H4 (cell line): ENCODE results near the gene ERBB3. TPM values are rescaled to one million over a fixed set of nuclear protein-coding genes. Genes with fewer than 3 reads are reported as not detected.
"Not testable (repeated sequence)": the region's sequence is repeated elsewhere in the genome, so short reads cannot be mapped to it uniquely, and the experiment has no call there.

Experiments
- DNase-seq: peaks from one replicate; pipeline ENCODE4 v3.0.0-alpha.2; 2015; ENCODE audit warnings: low spot score
- total RNA-seq: library from RNA; depleted of rRNA; stranded (reverse); fragments of >200 nt; shearing (Covaris generic); gene quantifications from 2 replicates; pipeline ENCODE4 v1.2.3, GENCODE V29; 2014

Gene ERBB3
- total RNA-seq, 1 experiment from 2014 or later = 0.31 TPM

DNA sequence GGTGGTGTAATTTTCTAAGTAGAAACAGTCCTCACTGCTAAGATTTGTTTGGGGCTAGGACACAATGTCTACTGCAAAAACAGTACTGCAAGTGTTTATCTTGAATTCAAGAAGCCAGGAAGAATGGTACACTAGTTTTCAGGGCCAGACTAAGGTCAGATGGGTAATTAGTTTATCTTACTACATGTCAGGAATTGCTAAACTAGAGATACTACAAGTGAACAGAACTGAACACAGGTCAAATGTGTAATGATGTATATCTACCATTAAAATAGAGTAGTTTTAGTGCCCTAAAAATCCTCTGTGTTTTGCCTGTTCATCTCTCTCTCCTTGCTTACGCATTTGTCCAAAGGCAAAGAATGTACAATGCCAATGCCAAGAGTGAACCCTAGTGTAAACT lies 34.1 kb downstream of the ERBB3 start:
- no peak for DNase-seq

DNA sequence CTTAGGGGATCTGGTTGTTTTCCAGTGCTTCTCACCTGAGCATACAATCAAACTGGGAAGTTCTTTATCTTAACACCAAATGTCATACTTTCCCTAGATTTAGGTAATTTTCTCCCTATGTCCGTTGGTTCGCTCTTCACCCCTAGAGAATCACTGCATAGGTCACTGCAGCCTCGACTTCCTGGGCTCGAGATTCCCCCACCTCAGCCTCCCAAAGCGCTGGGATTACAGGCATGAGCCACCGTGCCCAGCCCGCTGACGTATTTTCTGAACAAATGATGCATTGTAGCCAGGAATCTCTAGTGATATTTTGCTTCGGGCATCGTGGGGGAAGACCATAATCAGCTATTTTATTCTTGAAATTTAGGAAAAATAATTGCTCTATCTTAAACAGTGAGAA lies 35.4 kb downstream of the ERBB3 start:
- DNase-seq = no peak

DNA sequence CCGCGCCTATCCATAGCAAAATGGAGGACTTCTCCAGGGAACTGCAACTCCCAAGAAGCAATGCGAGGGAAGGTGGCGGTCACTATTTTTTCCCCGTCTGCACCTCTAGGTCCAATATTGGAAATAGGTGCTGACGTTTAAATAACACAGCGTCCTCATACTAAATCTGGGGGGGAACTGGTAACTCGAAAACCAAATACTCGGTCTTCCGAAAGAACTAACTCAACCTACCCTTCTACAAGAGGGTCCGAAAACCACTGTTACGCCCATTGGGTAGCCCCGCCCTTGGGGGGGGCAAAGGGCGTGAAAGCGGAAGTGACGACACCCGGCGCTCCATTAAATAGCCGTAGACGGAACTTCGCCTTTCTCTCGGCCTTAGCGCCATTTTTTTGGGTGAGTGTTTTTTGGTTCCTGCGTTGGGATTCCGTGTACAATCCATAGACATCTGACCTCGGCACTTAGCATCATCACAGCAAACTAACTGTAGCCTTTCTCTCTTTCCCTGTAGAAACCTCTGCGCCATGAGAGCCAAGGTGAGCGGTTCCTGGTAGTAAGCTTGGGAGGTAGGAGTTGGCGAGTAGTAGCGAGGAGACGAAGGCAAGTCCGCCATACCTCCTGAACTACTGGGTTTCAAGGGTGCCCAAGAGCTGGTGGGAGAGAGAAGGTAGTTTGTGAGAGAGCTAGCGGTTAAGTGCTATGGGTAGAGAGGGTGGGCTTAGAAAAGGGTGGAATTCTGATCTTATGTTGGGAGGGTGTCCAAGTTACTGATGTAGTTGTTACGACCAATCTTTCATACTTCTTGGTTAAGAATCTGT lies 36.5 kb downstream of the ERBB3 start, which contains the start of gene RPL41:
TSS of gene RPL41 (plus strand) at position 367 of the 815 bp plus-strand sequence.
- peak; percentile 86 for DNase-seq

DNA sequence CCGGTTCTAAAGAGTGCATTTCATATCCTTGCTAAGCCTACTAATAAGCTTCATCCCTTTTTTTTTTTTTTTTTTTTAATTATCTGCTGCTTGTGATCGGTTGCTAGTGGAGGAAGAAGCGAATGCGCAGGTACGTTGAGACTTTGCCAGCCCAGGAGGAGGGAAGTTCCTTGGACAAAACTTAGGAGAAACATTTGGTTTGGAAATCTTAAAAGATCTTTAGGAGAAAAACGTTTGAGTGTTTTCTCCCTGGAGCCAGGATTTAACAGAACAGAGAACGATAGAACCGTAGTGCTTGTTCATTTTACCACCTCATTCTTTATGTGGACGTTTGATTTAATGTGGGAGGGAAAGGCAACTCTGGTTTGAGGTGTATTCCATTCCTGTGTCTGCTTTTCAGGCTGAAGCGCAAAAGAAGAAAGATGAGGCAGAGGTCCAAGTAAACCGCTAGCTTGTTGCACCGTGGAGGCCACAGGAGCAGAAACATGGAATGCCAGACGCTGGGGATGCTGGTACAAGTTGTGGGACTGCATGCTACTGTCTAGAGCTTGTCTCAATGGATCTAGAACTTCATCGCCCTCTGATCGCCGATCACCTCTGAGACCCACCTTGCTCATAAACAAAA lies 37.2 kb downstream of the ERBB3 start:
- DNase-seq = not testable (repeated sequence)

DNA sequence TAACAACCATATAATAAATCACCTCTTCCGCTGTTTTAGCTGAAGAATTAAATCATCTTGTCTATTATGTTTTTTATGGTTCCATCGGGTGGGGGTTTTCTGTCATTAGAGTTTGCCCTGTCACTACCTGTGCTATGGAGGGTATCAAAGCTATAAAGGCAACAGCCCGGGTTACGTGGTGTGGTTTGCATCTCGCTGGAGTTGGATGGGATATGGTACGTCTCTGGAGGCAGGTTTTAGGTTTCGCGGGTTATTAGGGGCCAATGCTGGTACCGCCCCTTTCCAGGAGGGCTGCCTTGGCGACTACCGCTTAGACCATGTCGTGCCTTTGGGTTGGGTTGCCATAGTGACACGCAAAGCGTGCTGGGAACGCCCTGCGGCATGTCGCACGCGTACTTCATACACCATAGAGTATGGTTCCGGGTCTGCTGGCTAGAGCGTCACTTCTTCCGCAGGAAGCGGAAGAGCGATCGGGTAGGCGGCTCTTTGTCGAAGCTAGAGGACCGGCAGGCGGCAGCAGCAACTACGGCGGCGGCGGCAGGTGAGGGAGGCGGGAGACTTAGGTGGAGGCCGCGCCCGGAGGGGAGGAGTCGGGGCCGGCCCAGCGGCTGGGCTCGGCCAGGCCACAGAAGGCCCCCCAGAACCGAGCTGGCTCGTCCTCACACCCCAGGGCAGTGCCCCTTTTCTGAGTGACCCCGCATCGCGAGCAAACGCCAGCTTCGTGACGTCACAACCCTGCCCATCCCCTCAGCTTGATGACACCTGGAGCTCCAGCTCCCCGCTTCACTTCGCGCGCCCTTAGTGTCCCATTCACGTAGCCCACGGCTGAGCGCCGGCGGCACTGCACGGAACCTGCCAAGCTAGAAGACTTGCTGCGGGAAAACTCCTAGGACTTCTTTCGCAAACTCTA lies 38.1 kb downstream of the ERBB3 start, which contains the start of gene ZC3H10:
TSS of gene ZC3H10 (plus strand) at position 489 of the 910 bp plus-strand sequence. CDS start 2,297 bp downstream, outside the sequence.
- peak; percentile 100 for DNase-seq

DNA sequence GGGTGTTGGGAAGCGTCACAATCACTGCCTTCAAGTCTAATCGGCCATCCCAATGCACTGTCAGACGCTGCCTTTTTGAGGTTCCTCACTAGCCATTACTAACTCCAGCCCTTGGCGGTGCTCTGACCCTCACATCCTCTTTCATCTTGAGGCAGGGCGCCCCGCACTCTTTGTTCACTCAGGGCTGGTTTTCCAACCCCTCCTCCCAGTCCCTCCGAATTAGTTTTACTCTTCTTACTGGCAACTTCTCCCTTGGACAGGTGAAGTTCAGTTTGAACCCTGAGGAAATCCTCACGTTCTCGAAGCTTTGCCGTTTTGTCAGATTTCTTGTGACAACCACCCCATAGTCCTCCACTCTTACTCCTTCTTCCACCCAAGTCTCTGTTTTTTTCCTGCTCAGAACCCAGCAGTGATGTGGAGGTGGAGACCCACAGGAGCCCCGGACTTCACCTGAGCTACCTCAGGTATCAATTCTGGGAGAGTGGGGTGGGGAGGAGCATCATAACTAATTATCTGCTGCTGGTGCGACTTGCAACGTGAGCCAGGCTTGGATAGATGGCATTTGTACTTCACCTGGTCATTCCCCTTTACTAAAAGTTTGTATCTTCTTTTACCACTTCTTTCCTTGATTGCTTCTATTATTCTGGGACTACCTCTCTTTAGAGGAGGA lies 38.9 kb downstream of the ERBB3 start:
- no peak for DNase-seq

DNA sequence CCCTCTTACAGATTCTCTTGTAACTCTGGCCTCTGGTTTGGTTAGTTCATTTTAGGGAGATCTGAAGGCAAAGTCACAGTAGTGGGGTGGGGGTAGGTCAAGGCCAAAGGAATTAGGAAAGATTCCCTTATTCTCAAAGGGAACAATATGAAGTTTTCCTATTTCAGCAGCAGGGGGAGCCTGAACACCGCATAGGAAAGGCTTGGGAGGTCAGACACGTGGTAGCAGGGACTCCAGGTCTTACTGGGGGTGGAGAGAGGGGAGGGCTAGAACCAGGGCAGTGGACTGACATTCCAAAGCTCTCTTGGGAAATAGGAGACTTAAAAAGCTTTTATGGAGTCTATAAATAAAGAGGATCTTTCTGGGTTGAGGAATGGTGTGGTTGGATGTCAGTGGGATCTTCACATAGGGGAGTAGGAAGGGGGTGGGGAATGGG lies 39.4 kb downstream of the ERBB3 start:
- DNase-seq = peak; percentile 91

DNA sequence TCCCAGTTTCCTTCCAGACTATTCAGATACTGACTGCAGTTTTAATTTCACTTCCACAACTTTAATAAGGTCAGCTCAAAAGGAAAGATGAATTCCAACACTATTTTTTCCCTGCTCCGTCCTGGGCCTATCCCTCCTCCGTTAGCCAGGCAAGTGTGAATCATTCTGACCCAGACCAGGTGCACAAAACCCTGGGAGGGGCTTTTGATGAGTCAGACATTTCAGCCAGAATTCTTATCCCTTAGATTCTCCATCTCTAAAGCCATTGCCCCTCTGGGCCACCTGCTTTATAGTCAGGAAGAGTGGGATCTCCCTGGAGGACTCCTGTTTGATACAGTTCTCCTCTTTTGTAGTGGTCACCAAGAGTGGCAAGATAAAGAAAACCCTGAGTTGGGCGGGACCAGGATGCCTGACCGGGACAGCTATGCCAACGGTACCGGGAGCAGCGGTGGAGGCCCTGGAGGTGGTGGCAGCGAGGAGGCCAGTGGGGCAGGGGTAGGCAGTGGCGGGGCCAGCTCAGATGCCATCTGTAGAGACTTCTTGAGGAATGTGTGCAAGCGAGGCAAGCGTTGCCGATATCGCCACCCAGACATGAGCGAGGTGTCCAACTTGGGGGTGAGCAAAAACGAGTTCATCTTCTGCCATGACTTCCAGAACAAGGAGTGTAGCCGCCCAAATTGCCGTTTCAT lies 40.3 kb downstream of the ERBB3 start:
- no peak for DNase-seq

DNA sequence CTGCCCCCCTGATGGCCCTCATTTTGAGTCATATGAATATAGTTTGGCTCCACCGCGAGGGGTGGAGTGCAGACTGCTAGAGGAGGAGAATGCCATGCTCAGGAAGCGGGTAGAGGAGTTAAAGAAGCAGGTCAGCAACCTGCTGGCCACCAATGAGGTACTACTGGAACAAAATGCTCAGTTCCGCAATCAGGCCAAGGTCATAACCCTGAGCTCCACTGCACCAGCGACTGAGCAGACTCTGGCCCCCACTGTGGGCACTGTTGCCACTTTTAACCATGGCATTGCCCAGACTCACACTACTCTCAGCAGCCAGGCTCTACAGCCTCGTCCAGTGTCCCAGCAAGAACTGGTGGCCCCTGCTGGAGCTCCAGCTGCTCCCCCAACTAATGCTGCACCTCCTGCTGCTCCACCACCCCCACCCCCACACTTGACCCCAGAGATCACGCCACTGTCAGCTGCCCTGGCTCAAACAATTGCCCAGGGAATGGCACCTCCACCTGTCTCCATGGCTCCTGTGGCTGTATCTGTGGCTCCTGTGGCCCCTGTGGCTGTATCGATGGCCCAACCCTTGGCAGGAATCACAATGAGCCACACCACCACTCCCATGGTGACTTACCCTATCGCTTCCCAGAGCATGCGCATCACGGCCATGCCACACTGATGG lies 41.4 kb downstream of the ERBB3 start:
- no peak for DNase-seq

DNA sequence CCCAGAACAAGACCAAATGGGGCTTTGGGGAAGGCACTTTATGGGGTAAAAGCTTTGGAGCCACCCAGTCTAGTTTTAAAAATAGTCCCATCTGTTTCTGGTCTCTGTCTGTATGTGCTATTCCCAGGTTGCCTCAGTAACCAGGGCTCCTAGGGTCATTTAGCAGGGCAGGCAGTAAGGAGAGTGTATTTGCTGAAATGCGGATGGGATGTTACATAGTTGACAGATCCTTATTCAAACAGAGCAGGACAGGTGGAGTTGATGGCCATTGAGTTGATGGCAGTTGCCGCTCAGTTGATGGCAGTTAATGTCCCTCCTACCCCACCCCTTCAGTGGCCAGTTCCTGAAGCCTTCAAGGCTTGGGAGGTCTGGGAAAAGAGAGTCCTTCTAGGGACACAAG lies 42.7 kb downstream of the ERBB3 start:
- DNase-seq = no peak

DNA sequence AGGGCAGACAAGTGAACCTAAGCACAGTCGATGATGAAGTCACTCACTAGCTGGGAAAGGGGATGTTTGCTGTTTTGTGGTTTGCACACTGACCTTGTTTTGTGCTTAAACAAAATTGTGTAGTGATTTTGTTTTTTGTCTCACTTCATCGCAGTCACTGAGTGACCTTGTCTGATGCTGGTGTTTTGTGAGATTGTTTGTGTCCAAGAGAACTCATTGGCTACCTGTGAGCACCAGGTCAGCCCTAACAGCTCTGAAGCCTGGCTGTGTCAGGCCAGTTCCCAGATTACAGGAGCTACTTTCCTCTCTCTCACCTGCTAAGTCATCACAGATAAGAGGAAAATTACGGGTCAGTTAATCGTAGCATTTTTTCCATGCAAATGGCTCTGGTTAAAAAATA lies 44.2 kb downstream of the ERBB3 start:
- no peak for DNase-seq

DNA sequence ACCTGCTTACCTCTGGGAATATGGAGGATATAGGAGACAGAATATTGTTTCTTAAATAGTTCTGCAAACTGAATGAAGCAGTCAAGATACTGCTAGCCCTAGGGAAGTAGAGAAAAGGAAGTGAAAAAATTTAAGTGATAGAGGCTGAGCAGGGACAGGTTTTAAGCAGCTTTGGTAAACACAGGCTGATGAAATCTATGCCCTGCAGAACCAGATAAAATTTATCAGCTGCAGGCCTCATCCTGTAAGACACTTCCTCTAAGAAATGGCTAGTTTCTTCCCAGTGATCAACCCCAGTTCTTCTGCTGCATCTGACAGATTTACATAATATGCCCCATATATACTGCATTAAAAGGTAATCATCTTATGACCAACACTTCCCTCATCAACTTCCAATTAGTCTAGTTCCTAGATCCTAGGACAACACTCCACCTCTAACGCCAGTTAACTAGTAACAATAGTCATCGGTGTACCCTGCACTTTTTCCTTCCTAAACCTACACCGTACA lies 46.8 kb downstream of the ERBB3 start:
- DNase-seq = no peak

DNA sequence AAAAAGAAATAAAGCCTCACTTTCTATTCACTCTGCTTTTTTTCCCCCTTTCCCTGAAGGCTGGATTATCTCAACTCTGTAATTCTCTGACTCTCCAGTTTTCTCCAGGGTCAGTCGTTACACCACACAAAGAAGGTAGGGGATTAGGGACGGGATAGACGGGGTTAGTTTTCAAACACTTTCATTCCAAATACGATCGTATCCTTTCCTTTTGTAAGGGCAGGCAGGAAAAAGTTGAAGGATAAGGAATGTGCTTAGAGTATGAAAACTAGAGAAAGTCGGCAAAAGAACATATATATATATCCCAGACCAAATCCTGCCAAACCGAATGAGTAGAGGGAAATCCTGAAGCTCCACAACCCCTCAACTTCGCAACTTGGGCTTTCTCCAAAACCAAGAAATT lies 47.5 kb downstream of the ERBB3 start:
- no peak for DNase-seq

DNA sequence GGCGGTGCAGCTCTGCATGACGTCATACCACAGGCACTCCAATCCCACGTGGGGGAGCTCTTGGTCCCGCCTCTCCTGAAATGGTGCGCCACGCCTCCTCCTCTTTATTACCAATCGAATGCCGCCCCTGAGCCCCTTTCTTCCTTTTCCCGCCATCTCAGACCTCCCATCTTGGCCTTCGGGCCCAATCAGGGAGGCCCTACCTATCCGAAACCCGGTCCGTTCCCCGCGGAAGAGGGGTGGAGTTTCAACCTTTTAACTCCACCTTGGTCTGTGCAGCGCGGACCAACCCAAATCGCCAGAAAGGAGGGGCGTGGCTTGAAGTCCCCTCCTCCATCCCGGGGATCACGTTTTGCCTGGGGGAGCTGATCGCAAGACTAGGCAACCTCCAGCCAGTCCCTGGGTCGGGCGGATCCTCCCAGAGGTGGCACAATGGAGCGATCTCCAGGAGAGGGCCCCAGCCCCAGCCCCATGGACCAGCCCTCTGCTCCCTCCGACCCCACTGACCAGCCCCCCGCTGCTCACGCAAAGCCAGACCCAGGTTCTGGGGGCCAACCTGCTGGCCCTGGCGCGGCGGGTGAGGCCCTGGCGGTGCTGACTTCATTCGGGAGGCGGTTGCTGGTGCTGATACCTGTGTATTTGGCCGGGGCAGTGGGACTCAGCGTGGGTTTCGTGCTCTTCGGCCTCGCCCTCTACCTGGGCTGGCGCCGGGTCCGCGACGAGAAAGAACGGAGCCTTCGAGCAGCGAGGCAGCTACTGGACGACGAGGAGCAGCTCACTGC lies 48.1 kb downstream of the ERBB3 start, which contains the start of gene ESYT1:
TSS of gene ESYT1 (plus strand) at position 380 of the 782 bp plus-strand sequence. CDS start at position 433, 53 bp downstream.
- DNase-seq = peak; percentile 99

DNA sequence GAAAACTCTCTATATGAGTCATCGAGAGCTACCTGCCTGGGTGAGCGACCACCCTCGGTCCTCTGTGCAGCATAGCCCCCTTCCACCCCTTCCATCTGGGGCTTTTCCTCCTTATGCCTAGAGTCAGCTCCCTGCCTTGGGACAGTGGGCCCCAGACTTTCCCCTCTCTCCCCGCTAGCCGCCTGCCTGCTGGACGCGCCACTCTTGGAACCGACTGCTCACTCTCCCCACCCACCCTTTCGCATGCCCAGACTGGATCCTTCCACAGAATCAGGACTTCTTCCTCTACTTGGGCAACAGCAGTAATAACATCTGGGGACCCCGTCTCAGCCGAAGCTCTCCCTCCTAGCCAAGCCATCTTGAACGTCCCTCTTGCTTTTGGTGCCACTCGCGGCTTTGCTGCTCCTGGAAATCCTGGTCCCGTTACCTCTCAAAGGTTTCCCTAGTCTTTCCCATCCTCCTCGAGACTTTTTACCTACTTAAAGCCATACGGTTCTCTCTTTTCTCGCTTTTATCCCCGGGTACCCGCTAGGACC lies 48.8 kb downstream of the ERBB3 start:
- DNase-seq = no peak

DNA sequence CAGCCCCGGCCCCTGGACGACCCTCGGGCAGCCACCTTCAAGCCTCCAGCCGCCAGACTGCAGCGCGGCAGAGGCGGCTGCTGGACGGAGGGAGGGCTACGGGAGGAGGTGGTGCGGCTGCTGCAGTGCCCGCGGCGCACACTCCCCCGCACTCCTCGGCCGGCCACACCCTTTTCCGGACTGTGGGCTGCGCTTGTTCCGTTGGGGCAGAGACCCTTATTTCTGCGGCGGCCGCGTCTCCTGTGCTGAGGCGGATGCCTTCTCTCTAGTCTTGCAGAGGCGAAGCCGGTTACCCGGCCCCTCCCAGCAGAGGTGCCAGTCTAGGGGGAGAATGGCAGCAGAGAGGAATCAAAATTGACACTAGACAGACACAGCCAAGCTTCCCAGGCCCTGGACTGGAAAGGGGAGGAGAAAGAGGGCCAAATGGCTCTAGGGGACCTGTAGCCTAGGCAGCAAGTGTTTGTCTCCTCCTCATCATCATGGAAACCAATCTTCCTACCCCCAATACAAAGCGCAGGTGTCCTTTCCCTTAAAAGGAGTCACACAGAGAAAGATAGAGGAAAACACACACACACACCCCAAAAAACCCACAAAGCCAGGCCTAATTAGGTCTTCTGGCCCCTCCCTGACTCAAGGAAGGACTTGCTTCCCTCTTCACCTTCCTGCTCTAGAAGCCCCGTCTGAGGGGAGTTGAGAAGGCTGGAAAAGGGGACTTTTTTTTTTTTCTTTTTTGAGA lies 49.4 kb downstream of the ERBB3 start:
- no peak for DNase-seq

DNA sequence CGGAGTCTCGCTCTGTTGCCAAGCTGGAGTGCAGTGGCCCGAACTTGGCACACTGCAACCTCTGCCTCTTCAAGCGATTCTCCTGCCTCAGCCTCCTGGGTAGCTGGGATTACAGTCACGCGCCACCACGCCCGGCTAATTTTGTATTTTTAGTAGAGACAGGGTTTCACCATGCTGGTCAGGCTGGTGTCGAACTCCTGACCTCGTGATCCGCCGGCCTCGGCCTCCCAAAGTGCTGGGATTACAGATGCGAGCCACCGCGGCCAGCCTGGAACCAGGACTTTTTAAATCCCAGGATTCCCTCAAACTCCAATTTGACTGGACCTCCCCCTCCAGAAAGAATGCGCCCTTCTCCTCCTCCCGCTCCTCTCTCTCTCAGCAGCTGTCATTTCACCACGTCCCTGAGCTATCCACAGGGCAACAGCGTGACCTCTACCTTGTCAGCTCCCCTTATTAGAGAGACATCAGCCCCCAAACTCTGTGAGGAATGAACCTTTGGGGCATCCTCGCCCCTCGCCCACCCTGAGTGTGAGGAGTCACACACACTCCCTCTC lies 50.1 kb downstream of the ERBB3 start:
- DNase-seq = no peak

DNA sequence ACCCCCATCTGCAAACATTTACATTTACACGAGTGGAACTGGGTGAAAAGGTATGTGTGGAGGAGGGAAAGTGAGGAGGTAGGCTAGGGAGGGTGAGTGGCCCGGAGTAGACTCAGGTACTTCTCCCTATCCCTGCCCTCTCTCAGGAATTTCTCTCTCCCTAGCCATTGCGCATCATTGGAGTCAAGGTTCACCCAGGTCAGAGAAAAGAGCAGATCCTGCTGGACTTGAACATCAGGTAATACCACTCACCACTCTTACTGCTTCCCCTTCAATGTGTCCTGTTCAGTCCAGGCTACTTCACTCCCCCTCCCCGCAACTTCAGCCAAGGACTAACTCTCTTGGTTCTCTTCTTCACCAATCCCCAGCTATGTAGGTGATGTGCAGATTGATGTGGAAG lies 50.9 kb downstream of the ERBB3 start:
- no peak for DNase-seq
